ENCODE measurements around the gene TESK1.

TESK1 gene

GRCh38 chr9:35646533-35647265 is 41.6 kb downstream of the TESK1 start:
- peak; percentile 91 for DNase-seq (ENCODE audit: low spot score)

- DNase-seq (ENCODE audit: low spot score), result peak; percentile 55
Observed at GRCh38 chr9:35649431-35650340, 44.6 kb downstream of the TESK1 start.

- peak; percentile 45 for DNase-seq (ENCODE audit: low spot score)
Observed at GRCh38 chr9:35650341-35651158, 45.5 kb downstream of the TESK1 start, which contains the start of gene SIT1. Gene SIT1, minus strand, starts transcription at chr9:35650931. Its CDS starts 78 bp downstream, at chr9:35650853.

GRCh38 chr9:35651956-35652828 is 47.1 kb downstream of the TESK1 start:
- no peak for DNase-seq (ENCODE audit: low spot score)

- DNase-seq (ENCODE audit: low spot score), result no peak
Observed at GRCh38 chr9:35652829-35653209, 47.8 kb downstream of the TESK1 start.

- DNase-seq (ENCODE audit: low spot score), result no peak
Observed at GRCh38 chr9:35653611-35654010, 48.5 kb downstream of the TESK1 start.

- DNase-seq (ENCODE audit: low spot score), result no peak
Observed at GRCh38 chr9:35656348-35656747, 51.3 kb downstream of the TESK1 start.

- DNase-seq (ENCODE audit: low spot score), result no peak
Observed at GRCh38 chr9:35656831-35657545, 51.9 kb downstream of the TESK1 start.

- DNase-seq (ENCODE audit: low spot score), result peak; percentile 94
Observed at GRCh38 chr9:35657546-35658136, 52.6 kb downstream of the TESK1 start, which contains the start of gene RMRP. Gene RMRP, minus strand, starts transcription at chr9:35658019.

GRCh38 chr9:35658137-35658967 is 53.3 kb downstream of the TESK1 start, which contains the start of gene CCDC107:
Gene CCDC107, plus strand, starts transcription at chr9:35658292. Its CDS starts 88 bp downstream, at chr9:35658380.
- peak; percentile 81 for DNase-seq (ENCODE audit: low spot score)

GRCh38 chr9:35658968-35659220 is 53.8 kb downstream of the TESK1 start:
- no peak for DNase-seq (ENCODE audit: low spot score)

GRCh38 chr9:35659340-35659739 is 54.3 kb downstream of the TESK1 start:
- DNase-seq (ENCODE audit: low spot score), result no peak
